PC-3 (cell line): ENCODE results near the gene SALL3. TPM values are rescaled to one million over a fixed set of nuclear protein-coding genes. Genes with fewer than 3 reads are reported as not detected.

ENCODE experiments used
- ATAC-seq: fragments of 200-7000 bp; cut with Tn5 transposase; 2 replicates; pipeline ENCODE4 v1.9.1; 2020; ENCODE audit warnings: mild to moderate bottlenecking, moderate library complexity
- BruUV-seq: library from RNA; stranded (reverse); fragments of 400-500 nt; replicated peaks from 2 replicates; lab custom pipeline; 2021; lab: Mats Ljungman, UMichigan
- CTCF ChIA-PET: fragments of 300-600 bp; sonication (Branson Sonifier 250); formaldehyde crosslinking; loops from one replicate; lab custom pipeline; 2022; ENCODE audit warnings: antibody characterized with exemption; lab: Charles Lee
- POLR2A ChIA-PET: fragments of 300-600 bp; sonication (Branson Sonifier 250); formaldehyde crosslinking; loops from one replicate; lab custom pipeline; 2022; ENCODE audit warnings: antibody characterized with exemption; ENCODE audit not compliant: unreplicated experiment; lab: Charles Lee
- DNase-seq: peaks from one replicate; pipeline ENCODE4 v3.0.0-alpha.2; 2015
- H2AFZ ChIP-seq: fragments of 300-600 bp; sonication (generic); 2 replicates; pipeline ENCODE4 v1.6.0; 2016; ENCODE audit warnings: antibody characterized with exemption, low read length
- H3F3A ChIP-seq: fragments of 300-600 bp; sonication (generic); one replicate; pipeline ENCODE4 v1.6.0; 2017; ENCODE audit warnings: antibody characterized with exemption, low read length, control low read depth, mild to moderate bottlenecking; ENCODE audit not compliant: unreplicated experiment
- H3K27ac ChIP-seq: fragments of 300-600 bp; sonication (generic); 2 replicates; pipeline ENCODE4 v1.5.1; 2016; ENCODE audit warnings: mild to moderate bottlenecking, low read length
- H3K27me3 ChIP-seq: fragments of 300-600 bp; sonication (generic); 2 replicates; pipeline ENCODE4 v1.6.1; 2016; ENCODE audit warnings: low read length, mixed read lengths
- H3K36me3 ChIP-seq: fragments of 300-600 bp; sonication (generic); 2 replicates; pipeline ENCODE4 v1.6.1; 2016; ENCODE audit warnings: low read depth, mixed run types, low read length, mixed read lengths
- H3K4me1 ChIP-seq: fragments of 300-600 bp; sonication (generic); 2 replicates; pipeline ENCODE4 v1.5.1; 2016; ENCODE audit warnings: low read length; ENCODE audit not compliant: insufficient read depth
- H3K4me2 ChIP-seq: fragments of 300-600 bp; sonication (generic); 2 replicates; pipeline ENCODE4 v1.6.0; 2016; ENCODE audit warnings: low read length
- H3K4me3 ChIP-seq: fragments of 300-600 bp; sonication (generic); 2 replicates; pipeline ENCODE4 v1.5.1; 2016; ENCODE audit warnings: mild to moderate bottlenecking, low read length, mixed read lengths
- H3K79me2 ChIP-seq: fragments of 300-600 bp; sonication (generic); 2 replicates; pipeline ENCODE4 v1.6.1; 2017; ENCODE audit warnings: low read length, mixed read lengths
- H3K9ac ChIP-seq: fragments of 300-600 bp; sonication (generic); 2 replicates; pipeline ENCODE4 v1.6.0; 2016; ENCODE audit warnings: mild to moderate bottlenecking, low read length
- H3K9me2 ChIP-seq: fragments of 300-600 bp; sonication (generic); replicated peaks from 2 replicates; pipeline ENCODE4 v1.6.1; 2016; ENCODE audit warnings: mixed run types, low read length, mixed read lengths
- H3K9me3 ChIP-seq: fragments of 300-600 bp; sonication (generic); 2 replicates; pipeline ENCODE4 v1.6.1; 2016; ENCODE audit warnings: low read length, mixed read lengths
- H4K20me1 ChIP-seq: fragments of 300-600 bp; sonication (generic); 2 replicates; pipeline ENCODE4 v1.6.1; 2016; ENCODE audit warnings: low read length, mixed read lengths
- EZH2 ChIP-seq: fragments of 300-600 bp; sonication (generic); IDR thresholded peaks from one replicate; pipeline ENCODE4 v1.6.1; 2017; ENCODE audit warnings: antibody characterized with exemption, mild to moderate bottlenecking, low read length; ENCODE audit not compliant: unreplicated experiment
- EZH2phosphoT487 ChIP-seq: fragments of 300-600 bp; sonication (generic); IDR thresholded peaks from 2 replicates; pipeline ENCODE4 v1.6.1; 2018; ENCODE audit warnings: mild to moderate bottlenecking, antibody characterized with exemption, low read length, borderline replicate concordance
- intact Hi-C: fragments of 100-400 bp; cut with micrococcal nuclease; formaldehyde crosslinking; loops from 2 replicates; pipeline ENCODE4 v1.9.0; 2023
- total RNA-seq: library from RNA; depleted of rRNA; stranded (reverse); fragments of >200 nt; gene quantifications from 2 replicates; pipeline ENCODE4 v1.2.3, GENCODE V29; 2014
- TF ChIP-seq, protein P1 (sequence below): fragments of 300-600 bp; sonication (generic); conservative IDR thresholded peaks from 2 replicates; pipeline ENCODE4 v1.5.1; 2017; ENCODE audit warnings: antibody characterized with exemption, low read depth, mild to moderate bottlenecking, low read length

SALL3 gene
- total RNA-seq, 1 experiment from 2014 or later = not detected

DNA sequence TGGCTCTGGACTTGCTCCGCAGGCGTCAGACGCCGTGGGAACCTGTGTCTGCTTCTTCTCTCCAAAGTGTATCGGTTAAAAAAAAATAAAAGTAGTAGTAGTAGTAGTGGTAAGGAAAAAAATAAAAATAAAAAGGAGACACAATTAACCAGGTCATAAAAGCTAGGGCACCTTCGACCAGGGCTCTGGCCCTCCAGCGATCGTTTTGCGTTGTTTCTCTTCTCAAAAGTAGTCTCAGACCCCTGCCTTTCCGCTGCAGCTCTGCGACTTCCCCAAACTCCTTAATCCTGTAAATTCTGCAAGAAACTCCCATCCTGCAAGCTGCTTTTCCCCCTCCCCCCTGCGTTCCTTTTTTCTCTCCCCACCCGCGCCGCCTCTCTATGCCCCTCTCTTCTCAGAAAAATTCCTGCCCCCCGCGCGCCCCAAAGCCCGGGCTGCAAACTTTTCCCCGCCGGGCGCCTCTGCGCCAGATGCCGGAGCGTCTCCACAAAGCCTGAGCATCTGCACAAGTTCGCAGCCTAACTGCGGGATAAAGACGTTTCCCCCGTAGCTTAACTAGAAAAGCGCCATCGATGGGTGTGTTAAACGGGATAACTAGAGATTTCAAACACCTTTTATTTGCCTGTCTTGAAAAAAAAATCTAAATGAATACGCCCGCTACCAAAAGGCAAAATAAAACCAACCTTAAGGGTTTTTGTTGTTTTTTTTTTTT, 1.8 kb upstream of the SALL3 start:
- ChIA-PET CTCF (interaction anchor here (0.6 kb wide), 1 partner anchor 151 kb away, joined by 3 read pairs; no protein-coding TSS in a partner anchor), POLR2A (no interaction called here)
- Histone ChIP-seq H3K4me2 (no peak overlapping the region), H3F3A (no peaks in the 10 kb centered on the region), H2AFZ (no peak overlapping the region), H3K4me1 (no peaks in the 10 kb centered on the region), H3K36me3 (no peaks in the 10 kb centered on the region), H3K27ac (no peak overlapping the region), H4K20me1 (no peaks in the 10 kb centered on the region), H3K9ac (no peak overlapping the region), H3K4me3 (no peak overlapping the region), H3K9me2 (no peaks in the 10 kb centered on the region), H3K9me3 (no peaks in the 10 kb centered on the region), H3K27me3 (peaks cover 55% of the 10 kb centered on the region), H3K79me2 (no peaks in the 10 kb centered on the region)
- intact Hi-C loops = no loop called here
- ATAC-seq = no peak
- no TSS peak for BruUV-seq
- no peak for DNase-seq
- TF ChIP-seq EZH2 (no peak), EZH2phosphoT487 (no peak)
- TF ChIP-seq, protein P1, sequence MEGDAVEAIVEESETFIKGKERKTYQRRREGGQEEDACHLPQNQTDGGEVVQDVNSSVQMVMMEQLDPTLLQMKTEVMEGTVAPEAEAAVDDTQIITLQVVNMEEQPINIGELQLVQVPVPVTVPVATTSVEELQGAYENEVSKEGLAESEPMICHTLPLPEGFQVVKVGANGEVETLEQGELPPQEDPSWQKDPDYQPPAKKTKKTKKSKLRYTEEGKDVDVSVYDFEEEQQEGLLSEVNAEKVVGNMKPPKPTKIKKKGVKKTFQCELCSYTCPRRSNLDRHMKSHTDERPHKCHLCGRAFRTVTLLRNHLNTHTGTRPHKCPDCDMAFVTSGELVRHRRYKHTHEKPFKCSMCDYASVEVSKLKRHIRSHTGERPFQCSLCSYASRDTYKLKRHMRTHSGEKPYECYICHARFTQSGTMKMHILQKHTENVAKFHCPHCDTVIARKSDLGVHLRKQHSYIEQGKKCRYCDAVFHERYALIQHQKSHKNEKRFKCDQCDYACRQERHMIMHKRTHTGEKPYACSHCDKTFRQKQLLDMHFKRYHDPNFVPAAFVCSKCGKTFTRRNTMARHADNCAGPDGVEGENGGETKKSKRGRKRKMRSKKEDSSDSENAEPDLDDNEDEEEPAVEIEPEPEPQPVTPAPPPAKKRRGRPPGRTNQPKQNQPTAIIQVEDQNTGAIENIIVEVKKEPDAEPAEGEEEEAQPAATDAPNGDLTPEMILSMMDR = no peak

DNA sequence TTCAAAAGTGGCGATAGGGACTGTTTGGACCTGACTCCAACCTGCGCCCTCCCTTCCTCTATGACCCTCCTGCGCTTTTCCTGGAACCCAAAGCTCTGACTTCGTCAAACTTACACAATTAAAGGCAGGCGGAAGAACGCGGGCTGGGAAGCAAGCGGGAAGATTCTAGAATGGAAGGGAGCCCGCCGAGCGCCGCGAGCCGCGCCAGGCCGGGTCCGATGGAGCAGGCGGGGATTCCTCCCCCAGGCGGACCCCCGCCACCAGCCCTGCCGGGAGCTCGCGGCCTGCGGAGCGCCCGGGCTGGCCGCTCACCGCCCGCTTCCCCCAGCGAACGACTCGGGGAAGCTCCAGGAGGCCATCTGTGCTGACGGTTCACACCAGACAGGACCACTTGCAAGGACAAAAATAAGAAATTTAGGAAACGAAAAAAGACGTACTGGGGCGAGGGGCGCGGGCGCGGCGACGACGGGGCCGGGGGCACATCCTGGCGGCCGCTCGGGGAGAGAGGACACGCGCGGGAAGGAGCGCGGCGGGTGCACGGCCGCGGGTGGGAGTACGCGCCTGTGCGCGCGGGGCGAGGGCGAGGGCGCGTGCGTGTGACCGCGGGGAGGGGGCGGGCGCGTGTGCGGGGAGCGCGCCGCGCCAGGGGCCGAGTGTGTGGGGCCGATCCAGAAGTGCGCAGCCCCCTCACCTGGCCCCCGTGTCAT, 1.1 kb upstream of the SALL3 start:
- peaks cover 58% of the 10 kb centered on the region for H3K27me3 ChIP-seq
- DNase-seq (no peak), ATAC-seq (no peak)
- H3K79me2 ChIP-seq = no peaks in the 10 kb centered on the region
- no peaks in the 10 kb centered on the region for H3K36me3 ChIP-seq
- no peaks in the 10 kb centered on the region for H4K20me1 ChIP-seq
- H3K4me3 ChIP-seq = no peak overlapping the region
- no TSS peak for BruUV-seq
- no peaks in the 10 kb centered on the region for H3K4me1 ChIP-seq
- H3F3A ChIP-seq = no peaks in the 10 kb centered on the region
- intact Hi-C loops = no loop called here
- ChIA-PET CTCF (no interaction called here), POLR2A (no interaction called here)
- H3K9me3 ChIP-seq = no peaks in the 10 kb centered on the region
- no peak overlapping the region for H3K27ac ChIP-seq
- H3K4me2 ChIP-seq = no peak overlapping the region
- no peaks in the 10 kb centered on the region for H3K9me2 ChIP-seq
- TF ChIP-seq, protein P1 = no peak
- no peak for TF ChIP-seq EZH2phosphoT487
- no peak overlapping the region for H2AFZ ChIP-seq
- H3K9ac ChIP-seq = no peak overlapping the region
